ENCODE measurements around the gene MEX3A.
A peak's percentile ranks its signal among the peaks of the same experiment; 100 is the strongest.

MEX3A gene

GRCh38 chr1:156102633-156103511 lies 20.6 kb upstream of the MEX3A start:
- DNase-seq (ENCODE audit: low read depth, low spot score), result no peak

GRCh38 chr1:156101880-156102279 lies 19.6 kb upstream of the MEX3A start:
- no peak for DNase-seq (ENCODE audit: low read depth, low spot score)

DNA sequence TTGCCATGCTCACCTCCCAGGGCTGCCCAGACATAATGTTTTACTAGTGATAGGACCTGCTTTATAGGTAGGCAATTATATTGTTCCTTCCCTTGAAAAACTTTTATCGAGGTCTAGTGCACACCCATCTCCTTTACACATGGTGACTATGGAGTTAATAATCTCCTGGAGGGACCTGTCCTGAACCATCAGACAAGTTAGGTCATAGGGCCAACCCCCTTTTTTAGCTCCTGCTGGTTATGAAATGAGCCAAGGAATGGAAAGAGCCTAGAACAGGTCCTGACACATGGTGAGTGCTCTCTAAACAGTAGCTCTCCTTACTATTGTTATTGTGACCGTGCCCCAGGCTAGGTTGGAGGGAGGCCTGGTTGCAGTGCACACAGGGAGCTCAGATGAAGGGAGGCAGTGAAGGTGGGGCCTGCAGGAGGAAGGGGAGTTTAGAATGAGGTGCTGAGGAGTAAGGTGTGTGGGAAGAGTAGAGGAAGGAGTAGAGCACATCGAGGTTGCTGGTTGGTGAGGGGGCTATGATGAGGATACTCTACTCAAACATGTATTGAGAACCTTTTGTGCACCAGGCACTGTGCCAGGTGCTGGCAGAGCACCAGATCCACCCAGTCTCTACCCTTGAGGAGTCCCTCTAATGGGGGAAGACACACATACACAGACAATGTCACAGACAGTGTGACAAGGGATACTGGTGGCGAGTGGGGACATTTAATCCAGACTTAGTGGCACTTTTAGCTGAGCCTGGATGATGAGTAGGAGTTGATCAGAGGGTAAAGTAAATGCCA lies 18.1 kb upstream of the MEX3A start:
- no peak for DNase-seq (ENCODE audit: low read depth, low spot score)

DNA sequence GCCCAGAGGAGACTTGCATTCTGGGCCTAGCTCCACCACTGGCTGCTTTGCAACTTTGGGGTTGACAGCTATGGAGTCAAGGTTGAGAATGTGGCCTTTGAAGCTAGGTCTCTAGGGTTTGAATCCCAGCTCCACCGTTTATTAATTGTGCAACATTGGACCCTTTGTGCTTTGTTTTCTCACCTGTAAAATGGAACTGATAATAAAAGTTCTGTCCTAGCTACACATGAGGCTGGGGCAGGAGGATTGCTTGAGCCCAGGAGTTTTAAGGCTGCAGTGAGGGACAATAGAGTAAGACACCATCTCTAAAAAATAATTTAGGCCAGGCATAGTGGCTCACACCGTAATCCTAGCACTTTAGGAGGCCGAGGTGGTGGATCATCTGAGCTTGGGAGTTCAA lies 17.0 kb upstream of the MEX3A start:
- no peak for DNase-seq (ENCODE audit: low read depth, low spot score)

GRCh38 chr1:156098784-156099183 lies 16.5 kb upstream of the MEX3A start:
- DNase-seq (ENCODE audit: low read depth, low spot score), result no peak

DNA sequence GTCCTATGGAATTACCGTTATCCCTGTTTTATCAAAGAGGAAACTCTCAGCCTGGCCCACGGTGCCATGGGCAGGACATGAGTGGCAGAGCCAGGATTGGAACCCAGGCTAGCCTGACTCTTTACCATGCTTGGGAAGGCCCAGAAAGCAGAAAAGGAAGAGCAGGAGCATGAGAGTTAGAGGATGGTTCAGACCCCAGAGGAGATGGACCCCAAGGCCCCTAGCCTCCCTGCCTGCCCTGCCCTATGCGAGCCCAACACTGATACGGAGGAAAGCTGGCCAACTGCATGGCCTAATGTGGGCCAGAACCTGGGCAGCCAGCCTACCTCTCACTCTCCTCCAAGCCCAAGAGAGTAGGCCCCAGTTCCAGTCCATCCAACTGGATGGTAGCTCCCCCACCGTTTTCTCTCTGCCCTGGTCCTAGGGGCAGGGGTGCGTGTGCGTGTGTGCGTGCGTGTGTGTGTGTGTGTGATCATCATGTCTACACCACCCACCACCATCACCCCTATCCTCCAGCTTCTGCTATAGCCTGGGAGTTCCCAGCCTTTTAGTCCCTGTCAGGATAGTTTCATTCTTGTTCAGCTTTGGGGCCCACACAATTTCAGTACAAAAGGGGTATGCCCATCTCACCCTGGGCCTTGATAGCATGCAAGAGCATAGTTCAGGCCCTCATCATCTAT lies 15.4 kb upstream of the MEX3A start:
- DNase-seq (ENCODE audit: low read depth, low spot score), result no peak

DNA sequence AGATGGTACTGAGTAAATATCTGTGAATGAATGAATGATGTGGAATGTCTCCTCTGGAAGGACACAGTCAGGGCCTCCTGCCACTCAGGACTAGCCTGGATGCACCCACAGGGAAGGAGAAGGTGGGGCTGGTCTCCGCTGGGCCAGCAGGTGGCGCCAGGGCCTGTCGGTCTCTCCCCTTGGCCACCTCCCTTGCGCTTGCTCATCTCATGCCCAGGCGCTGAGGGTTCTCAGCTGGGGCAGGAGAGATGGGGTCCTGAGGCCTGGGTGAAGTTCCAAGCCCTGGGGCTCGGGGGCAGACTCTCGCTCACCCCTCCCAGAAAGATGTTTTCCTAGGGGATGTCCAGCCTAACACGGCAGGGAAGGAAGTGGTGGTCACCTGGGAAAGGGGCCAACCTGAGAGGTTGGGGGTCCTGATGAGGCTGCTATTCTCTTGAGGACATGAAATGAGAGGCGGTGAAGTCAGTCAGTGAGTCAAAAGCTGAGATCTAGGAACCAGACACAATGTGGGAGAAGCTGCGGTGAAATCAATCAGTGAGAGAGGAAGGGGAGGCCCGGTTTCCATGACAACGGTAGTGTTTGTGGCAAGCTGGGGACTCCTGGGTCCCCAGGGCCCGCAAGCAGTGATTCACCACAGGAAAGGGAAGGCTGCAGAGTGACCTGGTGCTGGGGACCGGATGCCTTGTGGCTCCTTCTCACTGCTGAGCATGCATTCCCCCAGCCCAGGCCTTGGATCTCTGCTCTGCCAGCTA lies 14.6 kb upstream of the MEX3A start:
- peak; percentile 71 for DNase-seq (ENCODE audit: low read depth, low spot score)

DNA sequence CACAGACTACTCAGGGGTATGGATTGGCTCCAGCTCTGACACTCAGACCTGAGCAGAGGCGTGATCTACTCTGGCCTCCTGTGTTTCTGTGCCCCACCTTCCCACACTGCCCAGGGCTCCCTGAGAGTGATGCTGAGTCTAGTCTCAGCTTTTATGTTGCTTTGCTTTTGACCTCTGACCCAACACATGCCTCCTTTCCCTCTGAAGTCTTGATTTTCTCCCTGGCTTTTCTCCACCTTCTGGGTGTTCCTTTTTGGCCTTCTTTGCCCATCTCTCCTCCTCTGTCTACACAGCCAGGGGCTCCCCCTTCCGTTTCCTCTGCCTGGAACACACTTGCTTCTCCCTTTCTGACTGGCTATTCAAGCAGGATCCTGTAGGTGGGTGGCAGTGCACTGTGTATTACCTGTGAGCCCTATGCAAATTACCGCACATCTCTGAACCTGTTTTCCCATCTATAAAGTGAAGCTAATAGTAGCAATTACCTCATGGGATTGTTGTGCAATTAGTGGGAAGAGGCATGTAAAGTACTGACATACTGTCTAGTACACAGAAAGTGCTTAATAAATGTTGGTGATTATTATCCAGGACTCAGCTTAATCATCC lies 13.7 kb upstream of the MEX3A start:
- DNase-seq (ENCODE audit: low read depth, low spot score), result no peak

DNA sequence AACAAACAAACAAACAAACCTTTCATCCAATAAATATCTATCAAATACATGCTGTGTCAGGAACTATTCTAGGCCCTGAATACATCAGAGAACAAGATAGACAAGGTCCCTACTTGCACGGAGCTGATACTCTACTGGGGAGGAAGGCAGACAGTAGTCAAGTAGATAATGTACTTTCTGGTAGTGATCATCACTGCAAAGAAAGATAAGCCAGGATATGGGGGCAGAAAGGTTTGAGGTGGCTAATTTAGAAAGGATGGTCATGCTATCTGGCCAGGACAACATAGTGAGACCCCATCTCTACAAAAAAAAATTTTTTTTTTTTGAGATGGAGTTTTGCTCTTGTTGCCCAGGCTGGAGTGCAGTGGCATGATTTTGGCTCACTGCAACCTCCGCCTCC lies 9.3 kb upstream of the MEX3A start:
- DNase-seq (ENCODE audit: low read depth, low spot score), result no peak

- DNase-seq (ENCODE audit: low read depth, low spot score), result peak; percentile 85
These were observed 8.5 kb upstream of the MEX3A start for GRCh38 chr1:156090840-156091188.

DNA sequence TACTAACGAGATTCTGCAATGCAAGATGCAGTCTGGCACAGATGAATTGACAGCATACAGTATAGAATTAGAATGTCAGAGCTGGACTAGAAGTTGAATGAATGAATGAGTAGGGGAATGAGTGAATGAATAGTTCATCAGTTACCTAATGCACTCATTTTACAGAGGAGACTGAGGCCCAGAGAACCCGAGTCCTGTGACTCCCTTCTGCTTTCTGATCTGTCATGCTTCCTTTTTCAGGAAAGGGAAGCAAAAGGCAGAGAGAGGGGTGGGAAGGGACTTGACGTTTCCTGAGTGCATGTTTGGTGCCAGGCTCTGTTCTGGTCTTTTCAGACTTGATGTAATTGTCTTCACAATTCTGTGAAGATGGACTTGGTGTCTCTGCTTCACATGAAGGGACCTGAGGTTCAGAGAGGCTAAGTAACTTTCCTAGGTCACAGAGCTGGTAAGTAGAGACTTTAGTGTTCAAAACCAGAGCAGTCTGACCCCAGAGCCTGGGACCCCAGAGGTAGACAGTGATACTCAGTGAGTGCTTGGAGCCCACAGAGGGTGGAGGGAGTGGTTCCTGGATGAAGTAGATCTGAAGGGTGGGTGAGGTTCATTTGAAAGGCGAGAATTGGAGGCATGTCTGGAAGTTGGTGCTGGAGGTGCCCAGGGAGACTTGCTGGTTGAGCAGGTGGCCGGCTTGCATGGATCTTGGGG lies 8.0 kb upstream of the MEX3A start:
- DNase-seq (ENCODE audit: low read depth, low spot score), result no peak

DNA sequence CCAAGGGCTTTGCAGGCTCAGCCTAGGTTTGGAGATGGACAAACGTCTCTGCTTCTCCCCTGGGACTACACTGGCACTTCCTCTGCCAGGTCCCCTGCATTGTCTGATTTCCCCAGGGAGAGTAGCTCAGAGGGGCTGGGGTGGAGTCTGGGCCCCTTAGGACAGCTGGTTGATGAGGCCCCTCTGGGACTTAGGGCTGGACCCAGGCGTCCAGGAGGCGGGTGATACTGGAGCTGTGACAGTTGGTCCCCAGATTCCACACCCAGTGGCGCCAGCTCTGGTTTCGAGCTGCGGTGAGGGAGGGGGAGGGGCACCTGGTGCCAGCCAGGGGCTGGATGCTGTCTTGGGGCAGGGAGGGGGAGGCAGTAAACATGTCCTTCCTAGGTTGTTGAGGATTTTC lies 7.4 kb upstream of the MEX3A start:
- no peak for DNase-seq (ENCODE audit: low read depth, low spot score)

DNA sequence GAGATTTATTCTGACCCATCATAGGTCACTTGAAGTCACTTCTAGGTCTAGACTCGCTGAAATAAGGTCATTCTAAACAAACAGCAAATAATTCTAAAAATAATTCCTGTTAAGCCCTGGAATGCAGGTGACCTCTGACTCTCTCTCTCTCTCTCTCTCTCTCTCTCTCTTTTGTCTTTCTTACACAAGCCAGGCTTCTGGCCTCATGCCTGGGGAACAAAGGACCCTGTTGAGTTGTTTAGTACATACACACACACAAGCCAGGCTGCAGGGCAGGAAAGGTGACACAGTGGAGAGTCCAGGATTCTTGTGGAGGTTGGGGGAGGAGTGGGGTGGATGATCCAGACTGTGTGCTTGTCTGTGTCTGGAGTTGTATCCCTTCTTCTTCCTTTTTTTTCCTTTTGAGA lies 4.0 kb upstream of the MEX3A start:
- DNase-seq (ENCODE audit: low read depth, low spot score), result no peak

- DNase-seq (ENCODE audit: low read depth, low spot score), result no peak
These were observed 1.8 kb upstream of the MEX3A start for GRCh38 chr1:156083800-156084790.

- DNase-seq (ENCODE audit: low read depth, low spot score), result no peak
These were observed 352 bp downstream of the MEX3A start for GRCh38 chr1:156081917-156082308.

DNA sequence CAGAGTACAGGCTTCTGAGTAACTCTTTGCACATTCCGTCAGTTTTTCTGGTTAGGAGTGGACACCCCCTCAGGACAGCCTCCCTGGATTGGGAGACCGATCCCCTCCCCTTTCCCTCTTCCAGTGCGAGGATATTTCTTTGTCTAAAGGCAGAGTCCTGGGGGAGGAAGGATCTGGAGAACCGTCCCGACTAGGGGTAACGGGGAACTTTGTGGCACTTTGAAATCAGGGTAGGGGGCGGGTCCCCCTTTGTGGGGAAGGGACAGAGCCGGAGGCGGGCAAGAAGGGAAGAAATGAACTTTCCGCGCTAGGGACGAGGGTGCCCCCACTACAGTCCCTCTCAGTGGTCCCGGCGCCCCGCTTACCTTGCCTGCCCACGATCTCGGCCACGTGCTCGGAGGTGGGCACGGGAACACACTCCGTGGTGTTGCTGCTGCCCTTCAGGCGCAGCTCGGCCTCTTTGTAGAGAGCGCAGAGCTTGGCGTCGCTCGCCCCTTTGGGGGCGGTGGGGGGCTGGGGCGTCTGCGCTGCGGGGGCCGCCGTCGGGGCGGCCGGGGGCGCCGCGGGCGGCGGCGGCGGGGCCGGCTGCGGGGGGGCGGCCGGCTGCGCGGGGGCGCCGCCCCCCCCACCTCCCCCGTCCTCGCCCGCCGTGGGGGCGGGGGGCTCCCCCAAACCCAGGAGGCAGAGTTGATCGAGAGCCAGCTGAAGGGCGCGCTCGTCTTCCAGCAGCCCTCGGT lies 917 bp downstream of the MEX3A start:
- no peak for DNase-seq (ENCODE audit: low read depth, low spot score)

DNA sequence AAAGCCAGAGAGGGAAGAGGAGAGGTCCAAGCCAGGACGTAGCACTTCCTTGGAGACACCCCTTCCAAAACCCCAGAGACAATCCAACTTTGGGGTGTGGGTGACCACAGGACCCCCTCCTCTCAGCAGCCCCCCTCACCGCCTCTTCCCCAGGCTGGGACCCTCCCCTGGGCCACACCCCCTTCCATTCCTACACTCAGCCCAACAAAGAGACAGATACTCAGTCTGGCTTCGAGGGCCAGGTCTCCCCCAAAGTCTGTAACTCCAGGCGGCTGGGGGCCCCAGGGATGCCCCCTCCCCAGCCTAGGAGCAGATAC lies 1.4 kb downstream of the MEX3A start:
- no peak for DNase-seq (ENCODE audit: low read depth, low spot score)

GRCh38 chr1:156080241-156080862 lies 1.9 kb downstream of the MEX3A start:
- no peak for DNase-seq (ENCODE audit: low read depth, low spot score)

DNA sequence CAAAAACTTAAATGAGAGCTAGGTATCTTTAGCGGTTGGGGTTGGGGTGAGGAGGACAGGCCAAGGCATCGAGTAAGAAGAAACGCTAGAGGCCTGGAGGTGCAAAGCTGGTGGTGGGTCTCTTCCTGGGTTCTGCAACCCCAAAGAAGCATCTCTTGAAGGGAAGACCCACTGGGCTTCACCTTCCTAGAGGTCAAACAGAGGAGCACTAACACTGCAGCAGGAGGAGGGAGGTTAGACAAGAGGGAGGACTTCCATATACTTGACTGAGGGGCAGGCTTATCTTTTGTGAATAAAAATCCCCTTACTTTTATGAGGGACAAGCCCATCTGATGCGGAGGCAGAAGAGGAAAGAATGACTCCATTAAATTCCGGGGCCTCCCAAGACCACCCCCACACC lies 2.5 kb downstream of the MEX3A start:
- no peak for DNase-seq (ENCODE audit: low read depth, low spot score)

Data from activated CD4-positive, CD25-positive, alpha-beta regulatory T cell treated with anti-CD3 and anti-CD28 coated beads, Interleukin-2, amount 50 U/mL, for 16 hours (primary cell).